ENCODE data around the gene TLX2. TPM values are rescaled to one million over a fixed set of nuclear protein-coding genes. Genes with fewer than 3 reads are reported as not detected.
A peak's percentile ranks its signal among the peaks of the same experiment; 100 is the strongest.

Gene TLX2
- total RNA-seq, 2 experiments from 2014 or later: 0.10 TPM

DNA sequence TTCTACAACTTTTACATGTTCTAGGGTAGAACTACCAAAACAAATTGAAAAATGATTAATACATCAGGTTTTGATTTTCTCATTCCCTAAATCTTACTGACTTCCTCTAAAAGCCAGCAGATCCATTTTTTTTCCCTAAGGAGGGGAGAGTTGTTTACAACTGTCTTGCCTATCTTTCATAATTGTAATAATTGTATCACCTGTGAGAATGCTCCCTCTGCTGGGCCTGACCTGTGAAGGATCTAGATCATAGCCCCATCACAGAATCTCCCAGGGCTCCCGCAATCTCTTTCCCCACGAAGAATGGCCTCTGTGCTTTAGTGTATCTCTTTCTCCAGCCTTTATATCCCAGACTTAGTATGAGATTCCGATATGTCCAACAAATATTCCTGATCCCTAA, 30.4 kb downstream of the TLX2 start:
- H3K27ac Mint-ChIP-seq: no peak overlapping the region
- H3K4me3 Mint-ChIP-seq: no peak overlapping the region
- intact Hi-C loops (cut with micrococcal nuclease): loop anchor here (1.0 kb wide), 1 partner anchor 61 kb away; the partner anchor contains the start of gene TTC31
- H3K4me1 Mint-ChIP-seq (ENCODE audit: low read depth): peaks cover 3% of the 10 kb centered on the region
- H3K9me3 Mint-ChIP-seq: no peaks in the 10 kb centered on the region
- DNase-seq: peak; percentile 48
- H3K36me3 Mint-ChIP-seq (ENCODE audit: low read depth): no peaks in the 10 kb centered on the region
- CTCF ChIA-PET: interaction anchor here (0.6 to 2.7 kb wide), 7 partner anchors 12 to 76 kb away, joined by 3 to 22 read pairs (median 3); no protein-coding TSS in a partner anchor
- peaks cover 35% of the 10 kb centered on the region for H3K27me3 Mint-ChIP-seq (ENCODE audit: low read depth)

DNA sequence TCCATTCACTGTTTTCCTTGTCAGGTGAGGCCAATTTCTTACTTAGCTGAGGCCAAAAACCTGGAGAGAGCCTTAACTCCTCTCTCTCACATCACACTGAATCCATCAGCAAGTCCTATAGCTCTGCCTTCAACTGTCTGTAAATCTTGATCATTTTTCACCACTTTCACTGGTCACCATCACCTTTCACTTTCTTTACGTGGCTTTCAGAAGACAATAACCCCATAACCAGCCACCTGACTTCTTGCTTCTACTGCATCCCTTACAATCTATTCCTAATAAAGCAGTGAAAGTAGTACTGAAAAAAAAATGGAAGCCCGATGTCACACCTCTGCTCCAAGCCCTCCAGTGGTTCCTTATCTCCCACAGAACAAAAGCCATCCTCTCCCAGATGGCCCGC, 31.8 kb downstream of the TLX2 start:
- intact Hi-C loops (cut with micrococcal nuclease): no loop called here
- Mint-ChIP-seq H3K27ac (no peak overlapping the region), H3K27me3 (ENCODE audit: low read depth) (peaks cover 41% of the 10 kb centered on the region), H3K4me3 (no peak overlapping the region), H3K36me3 (ENCODE audit: low read depth) (peaks cover 1% of the 10 kb centered on the region), H3K4me1 (ENCODE audit: low read depth) (peaks cover 3% of the 10 kb centered on the region), H3K9me3 (no peaks in the 10 kb centered on the region)
- no peak for DNase-seq
- CTCF ChIA-PET: interaction anchor here (0.8 to 2.7 kb wide), 3 partner anchors 13 to 41 kb away, joined by 3 to 8 read pairs (median 4); no protein-coding TSS in a partner anchor

DNA sequence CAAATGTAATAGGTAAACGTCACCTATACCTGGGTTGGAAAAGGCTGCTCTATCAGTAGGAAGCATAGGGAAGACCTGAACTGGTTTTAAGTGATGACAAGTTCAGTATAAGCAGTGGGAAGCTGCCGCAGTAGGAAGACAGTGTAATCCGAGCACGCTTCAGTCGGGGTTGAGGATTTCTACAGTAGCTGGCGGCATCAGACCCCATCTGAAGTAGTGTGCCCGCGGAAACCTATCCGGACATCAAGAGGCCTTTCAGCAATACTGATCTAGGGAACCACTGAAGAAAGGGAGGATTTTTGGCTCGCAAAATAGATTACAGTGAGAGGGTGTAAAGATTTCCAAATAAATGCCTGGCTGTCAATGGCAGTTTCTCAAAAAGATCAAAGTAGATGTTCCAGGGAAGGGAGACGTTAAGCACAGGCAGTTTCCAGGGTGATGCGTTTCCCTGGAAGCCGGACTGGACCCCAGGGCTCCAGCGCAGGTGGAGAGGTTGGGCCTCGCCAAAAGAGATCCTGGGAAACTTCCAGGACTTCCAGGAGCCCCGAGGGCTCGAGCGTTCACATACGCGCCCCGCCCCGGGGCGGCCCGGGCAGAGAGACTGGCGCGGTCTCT, 34.1 kb downstream of the TLX2 start:
- H3K27ac Mint-ChIP-seq: no peak overlapping the region
- peaks cover 1% of the 10 kb centered on the region for H3K36me3 Mint-ChIP-seq (ENCODE audit: low read depth)
- intact Hi-C loops (cut with micrococcal nuclease): no loop called here
- no peak for DNase-seq
- peaks cover 36% of the 10 kb centered on the region for H3K27me3 Mint-ChIP-seq (ENCODE audit: low read depth)
- CTCF ChIA-PET: interaction anchor here (1.0 kb wide), 1 partner anchor 40 kb away, joined by 3 read pairs; no protein-coding TSS in a partner anchor
- H3K9me3 Mint-ChIP-seq: no peaks in the 10 kb centered on the region
- H3K4me3 Mint-ChIP-seq: peak overlapping the region; percentile 68
- peaks cover 5% of the 10 kb centered on the region for H3K4me1 Mint-ChIP-seq (ENCODE audit: low read depth)

DNA sequence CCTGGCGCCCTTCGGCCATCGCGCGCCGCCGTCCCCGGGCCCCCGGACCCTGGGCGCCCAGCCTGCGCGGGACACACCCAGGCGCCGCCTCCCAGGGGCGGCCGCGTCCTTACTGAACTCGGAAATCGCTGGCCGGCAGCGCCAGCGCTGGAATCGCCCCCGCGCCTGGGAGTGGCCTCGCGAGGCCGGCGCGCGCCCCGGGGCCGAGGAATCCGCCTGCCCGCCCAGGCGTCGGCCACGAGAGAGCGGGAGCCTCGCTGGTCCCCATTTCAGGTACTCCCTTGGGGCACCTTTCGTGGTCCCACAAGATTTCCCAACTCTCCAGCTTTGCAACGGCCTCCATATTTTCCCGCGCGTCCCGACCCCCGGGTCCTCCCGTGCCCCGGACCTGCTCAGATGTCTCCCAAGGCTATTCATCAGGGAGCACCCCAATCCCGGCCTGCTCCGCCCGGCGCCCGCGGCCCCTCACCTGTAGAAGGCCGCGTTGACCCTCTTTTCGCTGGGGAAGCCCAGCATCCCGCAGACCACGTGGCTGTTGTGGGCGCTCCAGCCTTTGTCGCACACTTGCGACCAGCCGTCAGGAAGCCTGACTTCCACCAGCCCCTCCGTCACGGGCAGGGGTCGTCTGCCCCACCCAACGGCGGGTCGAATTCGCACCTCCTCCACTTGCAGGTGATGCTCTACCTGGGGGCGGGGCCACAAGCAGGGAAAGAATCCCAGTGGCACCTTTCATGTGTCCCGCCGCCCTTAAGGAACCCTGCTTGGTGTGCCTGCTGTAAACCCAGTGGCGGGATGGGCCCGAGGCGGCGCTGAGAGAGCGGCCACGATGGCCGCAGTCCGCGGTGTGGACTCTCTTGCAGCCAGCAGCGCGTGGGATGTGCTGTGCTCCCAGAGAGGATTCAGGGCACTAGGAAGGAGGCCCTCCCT, 34.9 kb downstream of the TLX2 start:
- Mint-ChIP-seq H3K27me3 (ENCODE audit: low read depth) (peaks cover 35% of the 10 kb centered on the region), H3K9me3 (no peaks in the 10 kb centered on the region), H3K4me3 (peak overlapping the region; percentile 62), H3K27ac (no peak overlapping the region), H3K4me1 (ENCODE audit: low read depth) (peaks cover 7% of the 10 kb centered on the region), H3K36me3 (ENCODE audit: low read depth) (peaks cover 1% of the 10 kb centered on the region)
- intact Hi-C loops (cut with micrococcal nuclease): no loop called here
- CTCF ChIA-PET: interaction anchor here (1.0 kb wide), 1 partner anchor 39 kb away, joined by 3 read pairs; no protein-coding TSS in a partner anchor
- no peak for DNase-seq

DNA sequence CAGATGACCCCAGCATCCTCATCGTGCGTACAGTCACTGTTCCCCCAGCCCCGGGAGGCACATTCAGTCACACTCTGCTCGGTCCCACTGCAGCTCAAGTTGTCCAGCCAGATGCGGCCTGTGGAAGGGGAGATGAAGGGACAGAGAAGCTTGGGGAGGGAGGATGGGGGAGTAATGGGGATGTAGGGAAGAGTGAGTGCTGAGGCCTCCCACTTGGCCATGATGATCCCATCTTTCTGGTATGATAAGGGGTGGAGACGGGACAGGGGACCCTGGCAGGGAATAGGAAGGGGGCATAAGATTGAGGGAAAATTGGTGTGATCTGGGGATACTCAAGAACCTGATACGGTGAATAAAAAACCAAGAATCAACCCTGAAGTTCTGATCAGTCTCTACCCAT, 36.0 kb downstream of the TLX2 start:
- Mint-ChIP-seq H3K27ac (no peak overlapping the region), H3K4me3 (peak overlapping the region; percentile 13)

DNA sequence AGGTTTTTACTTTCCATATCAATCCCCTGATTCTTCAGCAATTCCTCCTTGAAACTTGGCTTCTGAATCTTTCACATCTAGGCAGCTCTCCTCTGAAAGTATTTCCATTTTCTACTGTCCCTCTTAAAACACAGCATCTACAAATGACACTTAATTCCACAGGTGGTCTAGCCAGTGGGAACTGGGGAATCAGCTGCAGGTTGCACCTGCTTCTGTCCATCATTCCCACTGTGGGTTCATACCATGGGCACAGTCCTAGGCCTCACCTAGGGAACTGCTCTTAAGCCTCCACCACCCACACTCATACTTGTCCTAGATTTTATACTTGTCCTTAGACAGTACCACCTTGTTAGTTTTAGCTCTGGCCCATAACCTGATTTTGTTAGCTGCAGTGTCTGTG, 37.3 kb downstream of the TLX2 start:
- Mint-ChIP-seq H3K36me3 (ENCODE audit: low read depth) (peaks cover 5% of the 10 kb centered on the region), H3K27me3 (ENCODE audit: low read depth) (peaks cover 31% of the 10 kb centered on the region), H3K4me1 (ENCODE audit: low read depth) (peaks cover 7% of the 10 kb centered on the region), H3K9me3 (no peaks in the 10 kb centered on the region), H3K27ac (no peak overlapping the region), H3K4me3 (no peak overlapping the region)
- CTCF ChIA-PET: interaction anchor here (0.6 to 1.3 kb wide), 2 partner anchors 8 to 35 kb away, joined by 3 to 4 read pairs; no protein-coding TSS in a partner anchor
- intact Hi-C loops (cut with micrococcal nuclease): no loop called here
- no peak for DNase-seq

More for the DNA sequence above, 36.0 kb downstream of the TLX2 start:
- Mint-ChIP-seq H3K9me3 (no peaks in the 10 kb centered on the region), H3K36me3 (ENCODE audit: low read depth) (peaks cover 1% of the 10 kb centered on the region), H3K4me1 (ENCODE audit: low read depth) (peaks cover 7% of the 10 kb centered on the region), H3K27me3 (ENCODE audit: low read depth) (peaks cover 34% of the 10 kb centered on the region)
- CTCF ChIA-PET: interaction anchor here (0.9 to 1.2 kb wide), 3 partner anchors 18 to 38 kb away, joined by 3 to 8 read pairs (median 3); no protein-coding TSS in a partner anchor
- no peak for DNase-seq
- intact Hi-C loops (cut with micrococcal nuclease): no loop called here

DNA sequence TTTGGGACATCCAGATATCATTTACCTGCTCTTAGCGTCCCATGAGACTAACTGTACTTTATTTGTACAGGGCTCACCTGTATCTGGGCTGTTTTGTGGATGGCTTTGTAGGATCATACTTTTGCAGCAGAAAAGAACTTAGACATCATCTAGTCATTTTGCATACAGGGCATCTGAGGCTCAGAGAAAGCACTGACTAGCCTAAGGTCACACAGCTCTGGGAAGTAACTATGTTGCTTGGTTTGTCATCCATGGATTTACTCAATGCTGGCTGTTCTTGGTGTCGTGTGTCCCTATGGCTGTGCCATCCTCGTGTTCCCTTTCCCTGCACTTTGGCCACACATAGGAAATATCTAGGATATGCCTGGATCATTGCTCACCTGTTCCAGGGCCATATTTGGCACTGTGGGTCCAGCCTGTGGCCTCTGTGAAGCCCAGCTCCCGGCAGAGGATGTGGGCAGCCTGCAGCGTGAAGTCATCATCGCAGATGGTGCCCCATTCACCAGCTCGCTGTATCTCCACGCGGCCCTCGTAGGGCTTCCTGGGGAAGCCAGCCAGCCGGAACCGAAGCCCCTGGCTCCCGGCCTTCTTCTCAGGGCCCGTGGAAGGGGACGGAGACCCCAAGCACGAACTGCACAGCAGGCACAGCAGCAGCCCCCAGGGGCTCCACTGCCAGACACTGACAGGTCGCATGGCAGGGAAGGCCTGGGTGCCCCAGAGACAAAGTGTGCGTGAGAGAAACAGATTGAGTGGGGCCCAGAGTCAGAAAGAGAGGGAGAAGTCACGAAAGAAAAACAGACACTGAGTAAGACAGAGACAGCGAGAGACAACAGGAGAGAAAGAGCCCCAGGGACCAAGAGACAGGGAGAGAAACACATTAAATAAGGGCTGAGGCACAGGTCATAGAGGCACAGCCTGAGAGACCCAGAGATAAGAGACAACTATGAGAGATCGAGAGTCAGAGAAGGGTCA, 38.0 kb downstream of the TLX2 start:
- Mint-ChIP-seq H3K4me3 (no peak overlapping the region), H3K9me3 (no peaks in the 10 kb centered on the region), H3K27ac (no peak overlapping the region), H3K4me1 (ENCODE audit: low read depth) (peaks cover 7% of the 10 kb centered on the region), H3K27me3 (ENCODE audit: low read depth) (peaks cover 30% of the 10 kb centered on the region), H3K36me3 (ENCODE audit: low read depth) (peaks cover 5% of the 10 kb centered on the region)
- DNase-seq: no peak
- CTCF ChIA-PET: interaction anchor here (0.6 to 1.3 kb wide), 2 partner anchors 9 to 35 kb away, joined by 3 to 4 read pairs; no protein-coding TSS in a partner anchor
- intact Hi-C loops (cut with micrococcal nuclease): no loop called here

DNA sequence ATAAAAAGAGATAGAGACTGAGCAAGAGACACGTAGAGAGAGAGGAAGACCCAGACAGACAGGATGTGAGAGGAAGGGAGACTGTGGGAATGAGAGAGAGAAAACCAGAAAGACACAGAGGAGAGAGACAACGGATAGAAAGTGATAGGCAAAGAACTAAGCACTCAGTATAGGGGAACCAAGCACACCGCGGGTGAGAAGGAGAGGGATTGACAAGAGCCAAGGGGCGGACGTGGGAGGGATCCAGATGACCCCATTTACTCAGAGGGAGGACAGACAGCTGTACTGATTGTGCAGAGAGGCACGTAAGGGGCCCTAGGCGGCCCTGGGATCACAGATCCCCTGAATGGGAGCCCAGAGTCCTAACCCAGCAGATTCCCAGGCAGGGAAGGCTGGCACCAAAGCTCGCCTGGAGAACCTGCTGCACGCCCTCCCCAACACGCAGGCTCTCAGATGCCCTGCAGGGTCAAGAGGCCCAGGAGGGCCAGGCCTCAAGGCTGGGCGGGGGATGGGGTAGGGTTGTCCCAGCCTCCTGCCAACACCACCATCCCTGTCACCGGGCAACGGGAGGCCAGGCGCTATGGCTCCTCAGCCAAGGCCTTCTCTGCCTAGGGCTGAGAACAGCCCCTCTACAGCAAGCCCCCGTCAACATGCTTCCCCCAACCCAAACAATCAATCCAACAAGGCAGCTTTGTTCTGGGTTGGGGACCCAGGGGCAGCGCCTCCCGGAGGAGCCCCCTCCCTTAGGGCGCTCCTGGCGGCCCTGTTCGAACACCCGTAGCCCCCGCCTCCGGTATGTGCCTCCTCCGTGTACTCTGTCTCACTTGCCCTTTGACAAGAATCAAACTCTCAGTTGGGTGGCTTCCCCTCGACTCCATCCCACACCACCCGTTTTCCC, 38.9 kb downstream of the TLX2 start:
- H3K27ac Mint-ChIP-seq: peak overlapping the region; percentile 63
- CTCF ChIA-PET: interaction anchor here (0.8 kb wide), 1 partner anchor 34 kb away, joined by 3 read pairs; no protein-coding TSS in a partner anchor
- DNase-seq: no peak
- intact Hi-C loops (cut with micrococcal nuclease): no loop called here
- H3K36me3 Mint-ChIP-seq (ENCODE audit: low read depth): peaks cover 5% of the 10 kb centered on the region
- H3K4me3 Mint-ChIP-seq: peak overlapping the region; percentile 69
- peaks cover 7% of the 10 kb centered on the region for H3K4me1 Mint-ChIP-seq (ENCODE audit: low read depth)
- no peaks in the 10 kb centered on the region for H3K9me3 Mint-ChIP-seq
- H3K27me3 Mint-ChIP-seq (ENCODE audit: low read depth): peaks cover 22% of the 10 kb centered on the region

DNA sequence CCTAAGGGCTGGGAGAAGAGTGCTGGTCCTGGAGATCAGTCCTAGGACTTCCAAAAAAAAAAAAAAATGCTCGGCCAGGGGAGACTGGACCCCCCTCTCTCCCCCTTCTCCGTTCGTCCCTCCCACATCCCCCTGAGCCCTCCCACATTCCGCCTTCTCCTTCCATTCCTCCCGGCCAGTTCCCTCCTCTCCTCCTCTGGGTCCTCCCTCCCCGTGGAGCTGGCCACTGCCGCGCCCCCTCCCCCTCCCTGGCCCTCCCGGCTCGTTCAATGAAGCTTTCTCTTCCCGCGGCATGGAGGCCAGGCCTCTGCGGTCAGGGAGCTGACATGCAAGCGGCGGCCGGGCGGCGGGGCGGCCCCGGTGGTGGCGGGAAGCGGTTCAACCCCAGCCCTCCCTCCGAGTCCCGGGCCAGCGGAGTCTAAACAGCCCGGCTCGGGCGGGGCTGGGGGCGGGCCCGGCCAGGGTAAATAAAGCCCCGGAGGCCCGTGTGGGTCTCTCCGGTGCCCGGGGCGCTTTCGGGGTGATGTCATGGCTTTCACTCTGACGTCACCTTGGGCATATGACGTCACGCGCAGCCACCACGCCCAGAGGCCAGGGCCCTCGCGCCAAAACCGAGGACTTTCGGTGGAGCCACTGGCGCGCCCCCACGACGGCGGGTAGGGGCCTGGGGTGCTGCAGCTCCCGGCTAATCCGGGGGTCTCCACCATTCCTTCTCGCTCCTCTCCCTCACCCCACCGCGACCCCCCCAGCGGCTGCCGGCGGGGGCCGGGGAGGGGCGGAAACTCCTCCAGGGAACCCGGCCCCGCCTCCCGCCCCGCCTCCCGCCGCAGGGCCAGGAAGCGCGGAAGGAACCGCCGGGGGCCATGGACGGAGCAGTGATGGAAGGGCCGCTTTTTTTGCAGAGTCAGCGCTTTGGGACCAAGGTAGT, 39.9 kb downstream of the TLX2 start, which contains the start of the genes DOK1 and LOXL3:
Gene DOK1 (plus strand): TSS at position 829 of the 928 bp plus-strand sequence. CDS start 35 bp downstream, at position 864.
Gene LOXL3 (minus strand): TSS at position 51 of the 928 bp plus-strand sequence. CDS start 1,308 bp downstream, outside the sequence.
- peaks cover 5% of the 10 kb centered on the region for H3K36me3 Mint-ChIP-seq (ENCODE audit: low read depth)
- H3K4me1 Mint-ChIP-seq (ENCODE audit: low read depth): peaks cover 4% of the 10 kb centered on the region
- H3K27ac Mint-ChIP-seq: peak within 1 kb of the TSS; percentile 88
- no peaks in the 10 kb centered on the region for H3K9me3 Mint-ChIP-seq
- intact Hi-C loops (cut with micrococcal nuclease): loop anchor here (1.0 to 2.0 kb wide), 6 partner anchors 12 to 281 kb away; partner anchors contain the start of genes AUP1, HK2, HTRA2 and PCGF1
- peaks cover 17% of the 10 kb centered on the region for H3K27me3 Mint-ChIP-seq (ENCODE audit: low read depth)
- DNase-seq: peak; percentile 82
- peak within 1 kb of the TSS; percentile 94 for H3K4me3 Mint-ChIP-seq
- CTCF ChIA-PET: interaction anchor here (0.6 to 1.0 kb wide), 3 partner anchors 22 to 33 kb away, joined by 3 to 5 read pairs (median 3); no protein-coding TSS in a partner anchor

All from activated naive CD4-positive, alpha-beta T cell treated with anti-CD3 and anti-CD28 coated beads for 36 hours (primary cell).